Activated T-helper 1 cell treated with anti-CD3 and anti-CD28 coated beads, Interleukin-2, amount 50 U/mL, for 16 hours (primary cell): ENCODE measurements around the gene DTHD1.

Experiments
- DNase-seq, 2 donors: peaks; one replicate each; pipeline ENCODE4 v3.0.0-alpha.2; 2020; ENCODE audit warnings: low read depth in 1 of 2, low spot score in 1 of 2

DTHD1 gene

DNA sequence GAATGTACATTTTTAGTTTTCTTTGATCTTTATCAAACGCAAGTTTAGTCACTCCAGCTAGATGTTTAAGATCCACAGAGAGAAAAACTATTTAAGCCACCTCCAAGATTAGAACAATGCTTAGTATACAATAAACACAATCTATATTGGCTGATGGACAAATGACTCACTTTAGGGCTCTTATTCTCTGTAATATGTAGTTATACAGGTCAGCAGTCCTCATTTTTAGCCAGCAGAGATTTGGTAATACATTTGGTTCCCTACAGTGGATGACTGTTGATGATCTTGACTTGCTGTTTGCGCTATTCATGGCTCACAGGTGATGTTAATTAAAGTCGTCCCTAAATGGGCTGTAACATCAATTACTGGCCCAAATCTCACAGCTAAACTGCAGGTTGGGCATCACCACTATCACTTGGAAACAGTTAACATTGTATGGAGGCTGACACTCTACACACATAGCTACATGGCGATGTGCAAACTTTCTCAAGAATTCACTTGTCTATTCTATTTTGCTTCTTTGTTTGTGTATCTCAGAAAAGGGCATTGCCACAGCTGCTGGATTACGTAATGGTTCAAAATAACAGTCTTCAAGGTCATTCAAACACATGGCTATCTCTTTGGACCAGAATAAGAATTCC lies 11.8 kb upstream of the DTHD1 start:
- no peak for DNase-seq

DNA sequence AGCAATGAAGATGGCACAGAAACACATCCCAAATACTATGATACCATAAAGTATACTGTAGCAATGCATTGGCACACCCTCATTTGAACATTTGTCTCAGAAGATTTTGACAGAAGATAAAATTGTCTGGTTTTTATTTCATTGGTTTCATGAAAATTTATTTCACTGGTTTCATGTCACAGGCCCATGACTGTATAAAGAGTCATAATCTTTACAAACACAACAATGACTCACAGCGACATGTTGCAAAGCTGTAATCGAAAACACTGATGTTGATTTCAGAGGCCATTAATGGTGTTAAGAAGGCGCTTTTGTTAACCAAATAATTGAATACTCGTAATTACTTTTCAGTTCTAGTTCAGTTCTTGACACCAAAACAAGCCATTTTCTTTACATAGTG lies 8.1 kb upstream of the DTHD1 start:
- no peak for DNase-seq

DNA sequence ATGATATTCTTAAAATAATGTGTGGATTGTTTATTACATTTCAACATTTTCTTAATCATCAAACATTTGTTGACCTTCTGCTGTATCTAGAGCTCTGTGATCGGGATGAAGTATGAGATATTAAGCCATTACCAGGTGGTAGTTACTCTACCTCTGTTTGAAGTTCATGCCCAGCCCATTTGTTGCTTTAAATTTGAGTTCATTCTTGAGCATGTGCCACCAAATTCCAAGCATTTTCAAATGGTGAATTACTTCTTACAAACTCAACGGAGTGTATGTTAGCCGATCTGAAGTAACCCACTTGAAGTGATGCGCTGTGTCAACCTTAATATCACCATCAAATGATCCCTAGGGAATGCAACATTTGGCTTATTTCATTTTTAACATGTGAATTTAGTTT lies 7.3 kb upstream of the DTHD1 start:
- DNase-seq: no peak

DNA sequence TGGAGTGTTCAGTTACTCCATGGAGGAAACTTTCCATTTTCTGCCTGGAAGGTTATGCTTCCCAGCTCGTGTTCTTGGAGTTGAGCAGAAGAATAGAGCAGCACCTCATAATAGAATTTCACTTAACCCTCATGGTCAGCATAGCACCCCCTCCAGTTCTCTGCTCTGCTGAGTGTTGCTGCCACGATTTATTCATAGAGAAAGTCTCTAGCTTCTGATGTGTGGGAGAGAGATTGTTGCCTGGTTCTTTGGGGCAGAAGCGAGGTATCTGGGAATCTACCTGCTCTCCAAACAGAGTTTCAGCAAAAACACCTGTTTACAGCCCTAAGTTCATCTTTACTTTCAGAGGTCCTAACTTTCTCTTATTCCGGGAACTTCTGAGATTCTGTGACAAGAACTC lies 3.9 kb upstream of the DTHD1 start:
- no peak for DNase-seq

DNA sequence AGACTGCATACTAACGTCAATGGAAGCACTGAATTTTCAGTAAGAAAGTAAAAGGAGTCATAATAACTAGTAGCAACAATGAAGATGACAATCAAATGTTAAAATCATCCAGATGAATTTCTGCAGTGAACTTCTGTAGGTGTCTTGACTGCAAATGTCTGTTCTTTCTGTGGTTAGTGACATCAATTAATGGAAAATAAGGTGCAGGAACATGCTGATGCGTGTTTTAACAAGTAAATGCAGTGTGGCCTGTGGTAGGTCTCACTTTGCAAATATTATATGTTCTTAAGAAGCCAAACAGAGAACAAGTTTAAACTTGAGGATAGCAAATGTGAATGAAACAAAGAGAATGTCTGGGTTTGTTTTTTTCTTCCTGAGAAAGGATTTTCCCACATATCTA lies 2.6 kb upstream of the DTHD1 start:
- DNase-seq: no peak

DNA sequence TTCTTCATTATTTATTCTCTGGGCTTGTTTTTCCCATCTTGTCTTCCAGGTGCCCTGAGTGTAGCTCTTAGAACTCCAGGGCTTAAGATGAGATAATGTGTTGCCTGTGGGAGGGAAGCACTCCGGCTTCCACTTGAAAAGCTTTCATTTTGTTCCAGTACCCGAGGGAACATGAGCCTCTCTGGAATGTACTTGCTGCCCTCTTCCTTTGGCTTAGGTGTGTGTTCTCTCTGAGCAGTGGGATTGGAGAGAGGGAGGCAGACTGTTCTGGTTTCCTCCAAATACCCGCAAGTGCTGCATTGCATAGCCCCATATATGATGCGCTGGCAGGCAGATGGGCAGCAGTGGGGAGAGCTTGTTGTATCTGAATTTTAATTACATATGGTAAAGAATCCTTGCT lies 861 bp upstream of the DTHD1 start:
- no peak for DNase-seq

DNA sequence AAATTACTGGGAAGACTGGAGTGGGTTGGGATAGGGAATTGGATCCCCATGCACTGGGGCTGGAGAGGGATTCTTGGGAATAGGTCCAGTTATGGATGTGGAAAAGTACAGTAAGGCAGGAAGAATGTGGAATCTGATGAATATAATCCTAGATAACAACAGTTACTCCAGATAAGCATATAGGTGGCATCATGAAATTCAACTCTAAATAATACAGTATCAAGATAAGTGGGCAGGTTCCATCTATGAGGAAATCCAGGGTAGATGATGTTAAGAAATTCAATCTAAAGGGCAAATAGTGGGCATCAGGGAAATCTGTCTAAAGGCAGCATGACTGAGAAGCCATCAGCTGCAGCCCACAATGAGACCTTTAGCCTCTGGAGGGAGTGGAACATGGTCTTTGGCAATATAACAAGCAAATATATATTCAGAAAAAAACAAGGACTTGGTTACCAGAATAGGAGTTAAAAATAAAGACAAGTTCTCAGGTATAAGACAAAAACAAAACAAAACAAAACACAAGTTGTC lies 1.2 kb downstream of the DTHD1 start:
- no peak for DNase-seq

DNA sequence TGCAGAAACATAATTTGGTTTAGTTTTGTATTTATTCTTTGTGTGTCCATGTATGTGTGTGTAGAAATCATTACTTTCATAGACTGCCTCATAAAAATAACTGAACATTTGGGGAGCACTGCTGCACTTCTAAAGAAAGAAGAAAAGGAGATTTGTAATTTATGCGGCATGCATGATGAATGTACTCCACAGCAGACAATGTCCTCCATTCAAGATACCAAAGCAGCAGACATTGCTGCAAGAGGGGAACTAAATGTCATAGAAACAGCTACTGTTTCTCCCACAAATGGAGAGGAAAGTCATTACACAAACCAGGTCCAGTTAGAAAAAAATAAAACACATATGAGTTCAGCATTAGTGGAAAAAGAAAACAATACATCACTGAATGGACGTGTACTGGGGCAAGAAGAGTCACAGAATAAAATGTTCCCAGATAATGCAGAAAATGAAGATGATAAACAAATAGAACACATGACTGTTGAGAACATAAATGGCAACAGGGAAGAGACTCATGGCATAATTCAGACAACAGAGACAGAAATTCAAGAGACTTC lies 2.6 kb downstream of the DTHD1 start:
- DNase-seq: no peak

DNA sequence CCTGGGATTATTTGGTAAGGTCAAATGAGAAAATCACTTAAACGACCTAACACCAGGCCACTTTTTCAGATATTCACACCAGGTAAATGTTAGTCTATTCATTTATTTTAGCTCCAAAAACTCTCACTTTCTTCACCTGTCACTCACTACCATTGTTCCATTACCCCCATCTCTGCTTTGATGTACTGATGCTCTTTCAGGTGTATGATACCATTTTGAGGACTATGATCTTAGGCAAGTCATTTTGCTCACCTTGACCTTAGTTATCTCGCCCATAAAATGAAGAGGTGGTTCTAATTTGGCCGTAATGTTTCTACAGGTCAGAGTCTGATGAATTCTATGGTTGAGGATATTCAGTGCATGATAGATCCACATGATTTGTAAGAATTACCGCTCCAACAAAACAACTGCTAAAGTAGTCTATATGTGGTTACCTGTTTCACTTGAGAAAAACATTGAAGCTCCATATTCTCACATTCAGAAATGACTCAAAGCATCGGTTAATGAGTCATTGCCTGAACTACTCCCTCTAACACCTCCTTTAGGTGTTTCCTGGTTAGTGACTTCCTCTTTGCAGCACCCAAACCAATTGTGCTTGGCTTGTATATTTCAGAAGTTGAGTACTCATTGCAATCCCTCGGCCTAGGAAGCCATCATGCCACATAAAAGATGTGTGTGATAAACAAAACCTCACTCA lies 4.5 kb downstream of the DTHD1 start:
- DNase-seq: peak in 1 of 2 donors; percentile 32

DNA sequence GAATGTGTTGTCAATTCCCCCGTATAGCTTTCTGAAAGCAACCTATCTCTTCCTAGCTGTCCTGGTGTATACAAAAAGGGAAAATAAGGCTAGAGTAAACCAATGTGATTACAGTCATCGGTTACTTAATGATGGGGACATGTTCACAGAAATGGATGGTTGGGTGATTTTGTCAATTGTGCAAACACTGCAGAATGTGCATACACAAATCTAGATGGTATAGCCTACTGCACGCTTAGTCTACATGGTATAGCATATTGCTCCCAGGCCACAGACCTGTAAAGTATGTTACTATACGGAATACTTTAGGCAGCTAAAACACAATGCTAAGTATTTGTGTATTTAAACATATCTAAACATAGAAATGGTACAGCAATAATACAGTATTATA lies 5.1 kb downstream of the DTHD1 start:
- DNase-seq: no peak

DNA sequence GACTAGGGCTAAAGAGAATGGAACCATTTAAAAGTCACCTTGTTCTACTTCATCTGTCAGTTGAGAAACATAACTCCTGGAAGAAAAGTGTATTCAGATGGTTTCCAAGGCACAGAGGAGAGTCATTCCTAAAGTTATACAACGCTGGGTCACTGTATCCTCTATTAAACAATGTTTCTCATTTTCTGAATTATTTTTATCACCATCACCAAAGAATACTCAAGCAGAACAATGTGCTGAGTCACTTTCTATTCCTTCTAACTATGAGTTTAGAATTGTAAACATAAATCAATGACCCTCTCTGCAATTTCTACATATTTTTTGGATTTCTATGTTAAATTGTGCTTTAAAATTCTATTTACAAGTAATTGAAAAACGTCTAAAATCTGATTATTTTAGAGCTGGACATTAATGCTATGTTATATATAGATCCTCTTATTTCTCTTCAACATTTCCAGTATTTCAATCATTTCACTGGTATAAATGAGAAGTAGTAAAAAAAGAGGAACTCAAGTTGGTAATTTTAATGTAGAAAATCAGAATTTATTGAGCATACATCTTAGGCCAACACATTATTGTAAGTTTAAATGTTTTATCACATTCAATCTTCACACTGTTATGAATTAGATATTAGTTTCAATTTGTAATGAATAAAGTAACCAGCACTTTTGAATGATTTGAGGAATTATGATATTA lies 7.5 kb downstream of the DTHD1 start:
- DNase-seq: no peak

DNA sequence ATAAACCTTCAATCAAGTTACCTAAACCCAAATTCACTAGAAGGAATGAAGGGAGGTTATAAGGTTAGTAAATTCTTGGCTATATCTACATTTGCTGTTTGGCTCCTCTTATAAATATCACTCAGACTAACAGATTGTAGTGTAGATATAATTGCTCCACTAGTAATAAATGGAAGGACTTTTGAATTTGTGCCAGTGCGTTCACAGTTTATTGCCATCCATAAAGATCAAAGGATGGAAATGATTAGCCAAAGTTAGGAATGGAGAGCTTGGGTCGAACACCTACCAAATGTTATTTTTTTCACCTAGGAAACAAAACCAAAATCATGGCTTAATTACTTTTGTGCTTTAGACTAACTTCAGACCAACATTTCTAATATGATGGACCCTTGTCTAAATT lies 9.2 kb downstream of the DTHD1 start:
- no peak for DNase-seq

DNA sequence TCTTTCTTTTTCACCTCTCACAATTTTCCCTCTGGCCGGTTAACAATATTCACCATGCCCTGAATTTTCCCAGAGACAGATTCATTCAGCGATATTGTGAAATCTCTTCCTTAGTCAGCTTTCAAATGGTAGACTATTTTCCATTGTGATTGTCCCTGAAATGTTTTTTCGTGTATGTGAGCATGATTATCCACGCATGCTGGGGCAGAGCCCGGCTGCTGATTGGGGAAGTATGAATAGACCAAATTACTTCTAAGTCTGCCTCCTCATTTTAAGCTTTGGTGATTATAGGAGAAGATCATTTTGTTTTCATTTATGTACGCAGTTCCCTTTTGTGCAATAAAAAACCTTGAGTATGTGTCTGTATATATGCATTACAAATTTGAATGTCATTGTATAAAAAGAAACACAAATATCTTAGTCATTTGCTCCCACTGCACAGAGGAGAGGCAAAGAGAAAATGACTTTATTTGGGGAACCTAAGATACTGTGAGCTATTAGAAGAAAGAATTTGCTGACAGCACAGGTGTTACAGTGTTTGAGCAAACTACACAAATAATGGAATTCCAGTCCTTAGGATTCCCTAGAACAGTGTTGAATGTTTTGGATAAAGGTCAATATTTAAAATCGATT lies 11.3 kb downstream of the DTHD1 start:
- no peak for DNase-seq

DNA sequence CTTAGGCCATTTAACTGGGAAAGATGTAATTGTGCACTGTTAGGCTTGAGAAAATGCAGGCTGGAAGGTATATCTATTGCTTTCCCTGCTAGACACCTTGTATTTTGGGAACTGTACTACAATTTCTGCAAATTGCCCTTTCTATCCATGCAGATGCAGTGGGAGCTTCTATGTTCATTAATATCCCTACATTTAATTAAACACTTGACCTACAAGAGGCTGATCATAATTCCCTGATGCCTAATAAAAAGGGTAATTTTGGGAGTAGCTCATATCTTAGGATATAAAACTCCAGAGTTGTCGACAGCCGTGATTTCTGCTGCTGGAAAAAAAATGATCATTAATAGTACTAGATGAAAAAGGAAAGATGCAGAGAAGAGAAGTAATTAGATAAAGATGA lies 19.7 kb downstream of the DTHD1 start:
- DNase-seq: no peak

DNA sequence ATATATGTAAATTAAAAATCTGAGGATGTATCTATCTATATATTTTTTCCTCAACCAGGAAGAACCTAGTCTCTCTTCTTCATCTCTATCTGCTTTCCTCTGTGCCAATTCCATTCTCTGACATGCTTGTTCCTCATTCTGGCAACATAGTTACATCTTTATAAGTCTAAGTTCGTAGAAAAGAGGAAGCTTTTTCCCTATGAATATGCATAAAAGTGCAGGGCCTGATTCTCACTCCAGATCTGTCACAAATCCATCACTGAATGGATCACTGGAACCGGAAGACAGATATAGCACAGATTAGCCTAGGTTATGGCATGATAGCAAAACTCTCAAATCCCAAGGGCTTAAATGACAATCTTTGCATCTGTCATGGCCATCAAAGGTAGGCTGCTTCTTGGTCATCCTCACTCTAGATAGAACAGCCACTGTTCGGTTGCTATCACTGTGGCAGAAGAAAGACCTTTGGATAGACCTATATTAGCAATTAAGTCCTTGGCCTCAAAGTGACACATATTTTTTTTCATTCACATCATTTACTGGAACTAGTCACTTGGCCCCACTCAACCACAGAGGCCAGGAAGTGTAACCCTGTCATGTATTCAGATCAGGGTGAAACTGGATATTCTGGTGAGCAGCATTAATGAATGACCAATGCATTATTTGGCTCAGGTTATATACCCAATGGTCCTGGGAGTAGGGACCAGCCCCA lies 22.2 kb downstream of the DTHD1 start:
- no peak for DNase-seq

DNA sequence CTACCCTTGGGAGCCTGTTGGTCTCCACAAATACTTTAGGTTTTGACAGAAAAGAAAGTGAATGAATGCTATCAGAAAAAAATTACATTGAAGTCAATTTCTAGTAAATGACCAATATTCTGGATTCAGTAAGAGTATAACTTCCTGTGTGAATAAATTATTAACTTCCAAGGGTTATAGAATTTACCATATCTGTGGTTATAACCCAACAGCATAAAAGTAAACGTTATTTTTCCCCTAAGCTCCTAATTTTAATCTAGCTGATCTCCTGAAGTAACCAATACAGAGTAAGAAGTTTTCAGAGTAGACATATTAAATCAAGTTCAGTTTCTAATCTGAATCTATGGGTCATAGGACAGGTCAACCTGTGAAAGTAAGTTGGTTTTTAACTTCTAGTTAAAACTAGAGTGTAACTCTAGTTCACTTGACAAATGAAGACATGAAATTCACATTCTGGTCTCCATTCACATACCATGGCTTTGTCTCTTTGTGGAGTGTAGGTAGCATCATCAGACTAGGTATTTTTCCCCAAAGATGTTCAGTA lies 22.8 kb downstream of the DTHD1 start:
- no peak for DNase-seq

DNA sequence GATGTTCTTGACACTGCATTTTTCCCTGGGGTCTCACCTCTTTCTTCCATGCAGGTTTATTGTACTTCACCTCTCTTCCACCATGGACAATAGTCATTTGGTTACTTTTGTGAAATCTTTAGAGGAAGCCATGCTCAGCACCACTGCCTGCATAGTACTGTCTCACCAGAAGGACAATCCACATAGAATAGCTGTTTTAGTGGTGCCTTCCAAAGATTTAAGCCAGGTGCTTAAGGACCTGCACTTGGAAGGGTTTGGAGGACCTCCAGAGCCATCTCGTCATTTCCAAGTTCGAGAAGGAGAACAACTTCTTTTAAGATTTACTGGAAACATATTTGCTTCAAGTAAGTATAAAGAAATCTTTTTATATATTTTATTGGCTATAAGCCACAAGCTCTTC lies 26.7 kb downstream of the DTHD1 start:
- DNase-seq: no peak

DNA sequence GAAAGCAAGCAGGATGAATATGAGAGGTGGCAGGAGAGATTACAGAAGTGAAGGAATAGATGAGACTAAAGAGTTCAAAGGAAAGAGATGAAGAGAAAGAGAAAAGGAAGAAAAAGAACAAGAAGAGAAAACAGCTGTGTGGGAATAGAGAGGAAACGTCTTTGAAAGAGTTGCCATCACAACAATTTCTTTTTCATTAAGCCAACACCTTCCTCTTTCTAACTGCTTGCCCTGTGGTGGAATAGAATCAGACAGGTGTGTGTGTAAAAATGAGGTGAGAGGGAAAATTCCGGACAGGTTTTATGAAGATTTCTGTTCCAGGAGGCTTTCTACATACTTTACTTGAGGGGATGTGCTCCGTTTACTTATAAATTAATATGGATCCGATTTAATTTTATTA lies 28.8 kb downstream of the DTHD1 start:
- DNase-seq: no peak

DNA sequence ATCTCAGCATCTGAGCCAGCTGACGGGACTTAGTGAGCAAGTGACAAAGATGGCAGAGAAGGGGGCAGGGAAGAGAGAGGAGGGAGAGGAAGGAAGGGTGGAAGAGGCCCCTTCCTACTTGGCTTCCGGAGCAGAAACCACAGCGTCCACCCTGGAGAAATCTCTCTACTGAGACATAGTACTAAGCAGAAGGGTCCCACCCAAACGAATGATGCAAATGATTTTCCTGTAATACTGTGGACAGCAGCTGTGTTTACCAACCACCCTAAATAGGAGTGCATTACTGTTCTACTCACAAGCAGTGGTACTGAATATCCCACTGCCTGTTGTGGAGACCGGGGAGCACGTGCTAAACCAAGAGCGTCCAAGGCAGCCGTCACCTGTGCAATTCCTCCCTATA lies 29.4 kb downstream of the DTHD1 start:
- DNase-seq: no peak

DNA sequence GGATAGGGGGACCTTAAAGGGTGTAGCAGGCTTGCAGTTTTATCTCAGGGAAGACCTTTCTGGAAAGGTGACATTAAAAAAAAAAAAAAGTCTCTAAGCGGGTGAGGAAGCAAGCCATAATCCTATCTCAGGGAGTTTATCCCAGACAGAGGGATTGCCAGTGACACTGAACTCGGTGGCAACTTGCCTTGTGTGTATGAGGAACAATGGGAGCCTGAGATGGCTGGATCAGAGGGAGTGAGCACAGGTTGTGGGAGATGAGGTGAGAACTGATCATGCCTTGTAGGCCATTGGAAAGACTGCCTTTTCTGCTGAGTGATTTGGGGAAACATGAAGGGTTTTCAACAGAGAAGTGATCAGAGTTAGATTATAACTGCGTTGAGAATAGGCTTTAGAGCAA lies 31.1 kb downstream of the DTHD1 start:
- no peak for DNase-seq

DNA sequence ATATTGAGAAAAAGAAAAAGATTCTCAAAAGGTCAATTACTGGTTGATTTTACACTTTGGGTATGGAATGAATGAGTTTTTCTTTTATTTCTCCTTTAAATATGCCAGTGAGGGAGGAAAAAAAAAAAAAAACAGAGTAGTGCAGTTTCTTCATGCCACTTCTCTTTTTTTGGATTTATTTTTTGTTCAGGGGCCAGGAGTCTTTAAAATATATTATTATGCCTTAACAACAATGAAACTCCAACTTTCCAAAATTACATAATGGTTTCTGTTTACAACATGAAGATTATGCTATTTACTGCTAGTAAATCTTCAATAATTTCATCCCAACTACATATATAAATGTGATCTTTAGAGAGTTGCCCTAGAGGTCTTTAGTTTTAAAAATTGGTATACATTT lies 31.9 kb downstream of the DTHD1 start:
- DNase-seq: no peak
